DOHH2 (cell line): ENCODE measurements around the gene HCN4.

ENCODE experiments used
- CTCF ChIP-seq: fragments of 200-600 bp; sonication (generic); IDR thresholded peaks from one replicate; pipeline ENCODE4 v1.5.1; 2014; ENCODE audit warnings: antibody characterized with exemption, mild to moderate bottlenecking, low read depth, low read length; ENCODE audit not compliant: poor library complexity, severe bottlenecking
- EZH2phosphoT487 ChIP-seq: fragments of 200-600 bp; sonication (generic); IDR thresholded peaks from 2 replicates; pipeline ENCODE4 v1.6.1; 2017; ENCODE audit warnings: borderline replicate concordance, mild to moderate bottlenecking, antibody characterized with exemption, low read length, moderate library complexity, mixed read lengths

- TF ChIP-seq CTCF, result no peak
- no peak for TF ChIP-seq EZH2phosphoT487
Observed at GRCh38 chr15:73283366-73283962, 85.3 kb downstream of the HCN4 start.
